HTR-8/SVneo (cell line): ENCODE results near the gene IDUA.
A peak's percentile ranks its signal among the peaks of the same experiment; 100 is the strongest.

Source experiments
- DNase-seq: peaks from one replicate; pipeline ENCODE4 v3.0.0; 2011; ENCODE audit warnings: low spot score, mixed read lengths; ENCODE audit not compliant: insufficient read length
- FAIRE-seq: peaks from 2 replicates; lab custom pipeline; 2011; peaks lifted over from hg19 to GRCh38; lab: Jason Lieb, UNC

The IDUA gene

GRCh38 chr4:1040344-1041146 lies 53.7 kb downstream of the IDUA start:
- FAIRE-seq = peak; percentile 72

DNA sequence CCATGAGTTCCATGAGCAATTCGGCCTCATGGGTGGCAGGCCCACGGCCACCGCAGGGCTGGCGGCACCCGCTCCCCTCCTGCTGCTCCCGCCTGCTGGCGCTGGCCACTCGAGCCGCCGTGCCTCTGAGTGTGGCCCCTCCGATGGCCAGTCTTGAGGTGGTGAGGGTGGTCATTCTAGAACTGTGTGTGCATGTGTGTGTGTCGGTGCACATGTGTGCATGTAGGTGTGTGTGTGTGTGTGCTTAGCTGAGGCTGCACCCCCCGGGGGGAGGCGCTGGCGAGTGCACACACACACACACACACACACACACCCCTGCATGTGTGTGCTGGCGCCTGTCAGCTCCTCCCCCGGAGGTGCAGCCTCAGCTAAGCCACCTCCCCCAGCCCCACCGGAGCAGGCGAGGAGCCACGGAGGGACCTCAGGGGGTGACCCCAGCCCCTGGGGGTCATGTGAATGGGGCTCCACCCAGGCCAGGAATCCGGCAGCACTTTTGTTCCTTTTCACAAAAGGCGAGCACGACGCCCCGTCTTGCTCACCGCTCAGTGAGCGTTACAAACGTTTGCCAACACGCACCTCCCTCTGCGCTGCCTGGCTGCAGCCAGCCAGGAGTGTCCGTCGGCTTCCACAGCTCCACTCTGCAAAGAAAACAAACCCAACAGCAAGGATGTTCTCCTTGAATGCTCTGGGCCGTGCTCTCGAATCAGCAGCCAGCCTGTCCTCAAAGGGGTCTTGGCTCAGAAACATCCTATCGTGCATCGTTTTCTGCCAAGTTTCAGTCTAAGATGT lies 54.5 kb downstream of the IDUA start:
- no peak for FAIRE-seq
- DNase-seq = no peak

More at GRCh38 chr4:1040344-1041146, 53.7 kb downstream of the IDUA start:
- DNase-seq = no peak

- no peak for DNase-seq
- FAIRE-seq = no peak
Observed at GRCh38 chr4:1041936-1042330, 55.1 kb downstream of the IDUA start.

DNA sequence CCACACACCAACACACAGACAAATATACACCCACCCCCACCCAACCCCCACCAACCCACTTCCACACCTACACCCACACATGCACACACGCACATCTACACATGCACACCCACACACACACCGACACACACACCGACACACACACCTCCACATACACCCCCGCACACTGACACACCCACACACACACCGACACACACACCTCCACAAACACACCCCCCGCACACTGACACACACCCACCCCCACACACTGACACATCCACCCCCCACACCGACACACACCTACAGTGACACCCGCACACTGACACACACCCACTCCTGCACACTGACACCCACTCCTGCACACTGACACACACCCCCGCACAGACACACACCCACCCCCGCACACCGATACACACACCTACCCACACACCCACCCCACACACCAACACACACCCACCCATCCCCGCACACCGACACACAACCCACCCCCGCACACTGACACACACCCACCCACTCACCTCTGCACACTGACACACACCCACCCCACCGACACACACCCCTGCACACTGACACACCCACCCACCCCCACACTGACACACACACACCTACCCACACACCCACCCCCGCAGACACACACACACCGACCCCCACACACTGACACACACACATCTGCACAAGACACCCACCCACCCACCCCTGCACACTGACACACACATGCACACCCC lies 55.7 kb downstream of the IDUA start:
- FAIRE-seq = no peak
- DNase-seq = no peak

DNA sequence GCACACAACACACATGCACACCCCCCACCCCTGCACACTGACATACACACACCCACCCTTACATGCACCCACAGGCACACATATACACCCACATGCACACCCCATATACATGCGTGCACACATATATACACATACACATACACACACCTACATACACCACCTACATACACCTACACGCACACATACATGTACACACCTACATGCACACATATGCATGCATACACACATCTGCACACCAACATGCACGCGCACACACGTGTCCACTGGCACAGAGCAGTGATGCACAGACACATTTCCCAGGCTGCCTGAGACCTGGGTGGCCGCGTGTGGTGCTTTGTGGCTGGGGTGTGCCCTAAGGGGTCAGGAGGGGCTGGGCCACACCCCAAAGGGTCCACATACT lies 56.3 kb downstream of the IDUA start:
- DNase-seq (no peak), FAIRE-seq (no peak)

GRCh38 chr4:1043651-1044468 lies 57.0 kb downstream of the IDUA start:
- FAIRE-seq (peak; percentile 99), DNase-seq (peak; percentile 98)

GRCh38 chr4:1044469-1045192 lies 57.8 kb downstream of the IDUA start:
- DNase-seq (no peak), FAIRE-seq (peak; percentile 57)

- FAIRE-seq (peak; percentile 26), DNase-seq (no peak)
Observed at GRCh38 chr4:1045193-1045594, 58.4 kb downstream of the IDUA start.

GRCh38 chr4:1045595-1046201 lies 58.9 kb downstream of the IDUA start:
- no peak for FAIRE-seq
- DNase-seq = no peak

- FAIRE-seq (peak; percentile 92), DNase-seq (peak; percentile 61)
Observed at GRCh38 chr4:1046581-1047011, 59.8 kb downstream of the IDUA start.

GRCh38 chr4:1047106-1047975 lies 60.5 kb downstream of the IDUA start:
- DNase-seq (no peak), FAIRE-seq (no peak)

DNA sequence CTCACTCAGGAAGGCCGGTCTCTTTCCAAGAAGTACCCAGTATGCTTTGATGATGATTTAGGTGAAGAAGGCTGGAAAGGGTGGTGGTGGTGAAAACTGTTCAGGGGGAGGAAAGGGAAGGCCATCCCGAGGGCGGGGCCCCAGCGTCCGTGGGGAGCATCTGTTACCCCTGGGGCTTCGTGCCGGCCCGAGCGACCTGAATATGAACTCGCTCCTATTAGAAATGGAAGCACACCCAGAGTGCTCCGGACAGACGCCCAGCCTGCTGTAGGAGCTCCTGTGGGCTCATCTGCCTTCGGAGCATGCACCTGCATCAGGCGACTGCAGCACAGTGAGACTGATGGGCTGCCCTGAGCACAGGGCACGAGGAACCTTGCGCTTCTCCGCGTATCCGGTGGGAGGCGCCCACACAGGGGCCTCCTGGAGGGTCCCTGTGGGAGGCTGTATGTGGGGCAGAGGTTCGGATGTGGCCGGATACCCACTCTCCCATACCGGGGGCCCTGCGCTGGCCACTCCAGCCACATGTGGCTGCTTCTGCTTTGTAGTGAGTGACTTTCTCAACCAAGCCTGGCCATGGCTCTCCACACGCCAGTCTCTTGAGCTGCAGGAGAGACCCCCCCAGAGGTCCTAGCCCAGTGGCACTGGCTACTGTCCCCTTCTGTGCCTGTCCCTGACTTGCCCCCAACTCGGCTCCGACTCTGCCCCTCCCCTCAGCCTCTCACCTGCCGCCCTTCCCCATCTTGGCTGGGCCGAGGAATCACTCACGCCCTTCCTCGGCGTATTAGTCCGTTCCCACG lies 61.3 kb downstream of the IDUA start:
- DNase-seq = no peak
- no peak for FAIRE-seq

DNA sequence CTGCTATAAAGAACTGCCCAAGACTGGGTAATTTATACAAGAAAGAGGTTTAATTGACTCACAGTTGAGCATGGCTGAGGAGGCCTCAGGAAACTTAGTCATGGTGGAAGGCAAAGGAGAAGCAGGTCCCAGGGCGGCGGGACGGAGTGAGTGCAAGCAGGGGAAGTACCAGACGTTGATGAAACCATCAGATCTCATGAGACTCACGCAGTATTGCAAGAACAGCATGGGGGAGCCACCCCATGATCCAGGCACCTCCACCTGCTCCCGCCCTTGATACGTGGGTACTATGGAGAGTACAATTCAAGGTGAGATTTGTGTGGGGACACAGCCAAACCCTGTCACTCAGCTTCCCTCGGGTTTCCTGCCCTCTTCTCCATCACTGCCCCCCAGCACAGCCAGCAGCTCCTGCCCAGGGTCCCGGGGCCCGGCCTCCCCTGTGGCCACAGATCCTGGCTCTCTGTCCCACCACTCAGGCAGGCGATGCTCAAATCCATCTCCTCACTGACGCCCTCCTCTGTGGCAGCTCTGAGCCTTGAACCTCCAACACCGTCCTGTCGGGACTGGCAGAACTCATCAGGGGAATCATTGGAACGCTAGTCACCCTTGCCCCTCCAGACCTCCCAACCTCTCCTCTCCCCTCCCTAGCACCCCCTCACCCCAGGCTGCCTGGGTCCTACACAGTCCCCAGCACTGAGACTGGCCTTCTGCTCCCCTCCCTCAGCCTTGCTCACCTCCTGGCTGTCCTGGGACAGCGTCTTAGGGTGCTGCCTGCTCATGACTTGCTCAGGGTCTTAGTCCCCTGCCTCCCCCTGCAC lies 62.1 kb downstream of the IDUA start:
- FAIRE-seq = no peak
- no peak for DNase-seq

GRCh38 chr4:1049591-1049905 lies 62.7 kb downstream of the IDUA start:
- no peak for DNase-seq
- no peak for FAIRE-seq

- FAIRE-seq (no peak), DNase-seq (no peak)
Observed at GRCh38 chr4:1050486-1051213, 63.8 kb downstream of the IDUA start.

DNA sequence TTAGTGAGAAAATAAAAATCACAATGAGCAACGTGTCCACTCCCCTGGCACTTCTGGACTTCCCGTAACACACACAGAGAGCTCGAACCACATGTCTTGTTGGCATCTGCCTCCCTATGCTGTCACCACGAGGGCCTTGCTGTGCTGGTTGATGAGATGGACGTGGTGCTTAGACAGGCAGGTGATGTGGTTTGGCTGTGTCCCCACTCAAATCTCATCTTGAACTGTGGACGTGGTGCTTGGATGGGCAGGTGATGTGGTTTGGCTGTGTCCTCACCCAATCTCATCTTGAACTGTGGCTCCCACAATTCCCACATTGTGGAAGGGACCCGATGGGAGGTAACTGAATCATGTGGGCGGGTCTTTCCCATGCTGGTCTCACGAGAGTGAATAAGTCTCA lies 64.6 kb downstream of the IDUA start:
- DNase-seq (no peak), FAIRE-seq (peak; percentile 4)
